Stimulated activated CD4-positive, alpha-beta T cell treated with anti-CD3 and anti-CD28 coated beads, Interleukin-15, amount 100 ng/mL, for 24 hours (primary cell): ENCODE results near the gene CORO1C.

Source experiments
- DNase-seq: peaks from one replicate; pipeline ENCODE4 v3.0.0-alpha.2; 2020

The CORO1C gene

DNA sequence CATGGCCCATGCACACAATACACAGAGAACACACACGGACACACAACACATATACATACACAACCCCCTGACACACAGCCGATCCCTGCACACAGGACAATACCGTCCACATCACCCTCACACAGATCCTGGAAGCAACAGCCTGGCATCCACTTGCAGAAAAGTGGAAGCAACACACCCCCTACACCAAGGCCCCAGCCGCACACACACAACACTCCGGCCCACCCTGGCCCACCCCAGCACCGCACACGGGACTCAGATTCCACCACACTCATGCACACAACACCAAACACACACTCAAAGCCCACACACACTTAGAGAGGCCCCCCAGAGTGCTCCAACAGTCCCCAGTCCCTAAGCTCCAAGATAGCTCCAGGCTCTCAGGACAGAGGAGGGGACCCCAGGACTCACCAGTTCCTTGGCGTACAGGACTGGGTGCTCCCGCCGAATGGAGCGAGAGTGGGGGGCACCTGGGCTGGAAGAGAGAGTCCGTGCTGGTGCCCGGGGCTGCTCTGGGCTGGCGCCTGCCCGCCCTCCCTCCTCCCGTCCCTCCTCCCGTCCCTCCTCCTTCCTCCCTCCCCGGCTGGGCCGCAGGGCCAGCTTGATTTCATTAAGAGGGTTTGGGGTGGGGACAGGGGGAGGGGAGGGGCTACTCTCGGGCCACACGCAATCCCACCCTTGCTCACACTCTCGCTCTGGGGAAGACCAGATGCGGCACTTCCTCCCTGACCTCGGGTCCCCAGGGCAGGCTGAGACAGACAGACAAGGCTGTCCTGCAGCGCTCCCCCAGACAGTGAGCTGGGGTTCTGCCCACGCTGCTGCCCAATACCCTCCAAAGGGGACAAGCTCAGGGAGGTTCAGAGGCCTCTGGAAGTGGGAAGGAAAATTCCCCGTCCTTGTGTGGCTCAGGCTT lies 133.5 kb downstream of the CORO1C start, which contains the start of gene TMEM119:
TSS of gene TMEM119 (minus strand) at position 526 of the 913 bp plus-strand sequence. CDS start 5,701 bp downstream, outside the sequence.
- no peak for DNase-seq

DNA sequence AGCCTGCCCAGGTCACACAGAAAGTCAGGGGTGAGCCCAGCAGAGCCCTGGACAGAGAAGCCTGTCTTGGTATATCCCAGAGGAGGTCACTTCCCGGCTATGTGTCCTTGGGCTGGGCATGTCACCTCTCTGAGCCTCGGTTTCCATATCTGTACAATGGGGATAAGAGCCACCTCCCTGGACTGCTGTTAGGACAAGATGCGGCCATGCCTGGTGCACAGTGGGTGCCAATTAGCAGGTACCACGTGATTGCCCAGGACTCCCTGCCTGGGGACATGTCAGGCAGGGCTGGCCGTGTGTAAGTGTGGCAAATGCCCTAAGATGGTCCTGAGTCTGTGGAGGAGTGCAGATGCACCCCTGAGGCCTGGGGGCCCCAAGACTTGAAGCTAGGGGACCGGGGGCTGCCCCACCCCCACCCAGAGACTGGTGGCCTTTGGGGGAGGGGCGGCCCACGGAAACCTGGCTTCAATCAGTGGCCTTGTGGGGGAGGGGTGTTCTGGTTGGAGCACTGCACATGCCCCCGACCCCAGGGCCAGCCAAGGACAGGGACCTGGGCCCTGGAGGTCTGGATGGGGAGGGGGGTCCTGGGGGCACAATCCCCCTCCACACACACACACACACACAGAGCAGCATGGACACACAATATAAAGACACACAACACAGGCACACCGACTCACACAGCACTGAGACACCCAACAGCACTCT lies 134.3 kb downstream of the CORO1C start:
- DNase-seq, result no peak

DNA sequence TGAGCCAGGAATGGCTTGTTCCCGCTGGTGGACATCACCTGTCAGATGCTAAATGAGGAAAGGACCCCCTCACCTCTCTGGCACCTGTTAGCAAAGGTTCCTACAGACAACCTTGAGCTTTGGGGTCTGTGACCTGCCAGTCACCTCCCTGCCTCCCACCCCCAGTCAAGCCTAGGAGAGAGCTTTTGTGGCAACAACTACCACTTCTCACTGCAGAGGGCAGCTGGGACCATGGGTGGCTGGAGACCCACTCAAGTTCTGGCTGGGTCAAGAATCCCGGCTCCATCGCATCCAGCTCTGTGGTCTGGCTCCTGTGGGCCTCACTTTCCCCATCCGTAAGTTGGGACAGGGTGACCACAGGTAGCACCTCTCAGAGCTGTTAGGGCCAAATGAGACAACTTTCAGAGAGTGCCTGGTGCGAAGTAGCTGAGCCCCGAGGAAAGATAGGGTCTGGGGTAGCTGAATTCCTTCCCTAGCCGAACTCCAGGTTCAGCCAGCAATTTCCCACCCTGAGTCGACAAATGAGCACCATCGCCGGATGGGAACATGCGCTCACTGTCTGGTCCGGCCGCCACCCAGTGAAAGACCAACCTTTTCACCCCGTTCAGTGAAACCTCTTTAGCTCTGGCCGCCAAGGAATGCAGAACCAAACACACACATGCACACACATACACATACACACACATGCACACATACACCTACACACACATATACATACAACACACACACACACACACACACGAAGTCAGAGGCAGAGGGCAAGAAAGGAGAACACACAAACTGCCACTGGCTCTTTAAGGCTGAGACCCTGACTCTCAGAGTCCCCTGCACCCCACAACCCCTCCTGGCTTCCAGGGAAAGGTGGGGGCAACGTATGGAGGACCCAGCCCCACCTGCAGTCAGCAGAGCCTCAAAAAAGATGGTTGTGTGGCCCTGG lies 135.3 kb downstream of the CORO1C start:
- no peak for DNase-seq
